Stomach (tissue), 9 donors: ENCODE measurements around the gene USP13. TPM values are rescaled to one million over a fixed set of nuclear protein-coding genes. Genes with fewer than 3 reads are reported as not detected.
A peak's percentile ranks its signal among the peaks of the same experiment; 100 is the strongest.

Experiments
- DNase-seq, 2 donors: peaks; one replicate each; pipeline versions ENCODE4 v3.0.0 to v3.0.0-alpha.2; 2013 to 2019
- H3K27ac ChIP-seq, 5 donors: fragments of 200-600 bp in 4 of 5; sonication (generic) in 4 of 5; one replicate each; pipeline ENCODE4 v1.5.1; 2013 to 2019; ENCODE audit warnings: mild to moderate bottlenecking in 1 of 5, moderate library complexity in 1 of 5
- H3K27me3 ChIP-seq, 3 donors: fragments of 200-600 bp; sonication (generic); one replicate each; pipeline ENCODE4 v1.5.1; 2017 to 2019; ENCODE audit warnings: mixed run types in 1 of 3
- H3K36me3 ChIP-seq, 4 donors: fragments of 200-600 bp; sonication (generic); 1 replicate in 3 of 4; 2 replicates in 1 of 4; pipeline ENCODE4 v1.5.1; 2016 to 2019
- H3K4me1 ChIP-seq, 4 donors: fragments of 200-600 bp; sonication (generic); one replicate each; pipeline ENCODE4 v1.5.1; 2016 to 2019
- H3K4me3 ChIP-seq, 4 donors: fragments of 200-600 bp; sonication (generic) in 3 of 4; one replicate each; pipeline ENCODE4 v1.5.1; 2016 to 2019; ENCODE audit warnings: mild to moderate bottlenecking in 1 of 4
- H3K9me3 ChIP-seq, 4 donors: fragments of 200-600 bp; sonication (generic); one replicate each; pipeline ENCODE4 v1.5.1; 2016 to 2019
- CTCF ChIP-seq, 7 experiments: fragments of 450-650 bp in 4 of 7; fragments of 200-600 bp in 3 of 7; sonication (generic) in 3 of 7; IDR thresholded peaks; one replicate each; pipeline ENCODE4 v1.5.1; 2016 to 2019; ENCODE audit warnings: antibody characterized with exemption in 7 of 7, control low read depth in 2 of 7, mild to moderate bottlenecking in 1 of 7
- EP300 ChIP-seq: sonication (generic); formaldehyde crosslinking; IDR thresholded peaks from one replicate; pipeline ENCODE4 v1.6.1; 2017; ENCODE audit warnings: antibody characterized with exemption
- POLR2A ChIP-seq, 4 donors: fragments of 450-650 bp; IDR thresholded peaks; one replicate each; pipeline ENCODE4 v1.6.1; 2016; ENCODE audit warnings: antibody characterized with exemption in 4 of 4, control low read depth in 2 of 4, mild to moderate bottlenecking in 1 of 4, moderate library complexity in 1 of 4
- POLR2AphosphoS5 ChIP-seq, 3 donors: sonication (generic); formaldehyde crosslinking; IDR thresholded peaks; one replicate each; pipeline ENCODE4 v1.6.1; 2016; ENCODE audit warnings: antibody characterized with exemption in 3 of 3
- WGBS, 5 donors: extraction: QIAGEN DNeasy Blood & Tissue Kit in 3 of 5; methylation state at CpG; one replicate each; pipeline versions ENCODE4 v1.1.5 to v1.1.7; 2013 to 2018; 5-methylcytosine and 5-hydroxymethylcytosine counted together
- intact Hi-C: fragments of 100-400 bp; cut with DNase I; formaldehyde crosslinking; loops from one replicate; pipeline ENCODE4 v1.15.1; 2023; ENCODE audit warnings: low total_unique reads
- polyA plus RNA-seq, 3 donors: library from polyadenylated mRNA; stranded (reverse); fragments of 200-250 nt; gene quantifications; one replicate each; pipeline ENCODE4 v1.2.3, GENCODE V29; 2013
- total RNA-seq, 5 donors: library from RNA; depleted of rRNA; stranded (reverse); fragments of >200 nt; gene quantifications; one replicate each; pipeline versions ENCODE4 v1.1.0 to v1.2.3, GENCODE V29; 2014 to 2016
- donor health status: healthy with polysubstance abuse.
- donor health status: Bipolar disorder and iron deficiency.
- donor health status: healthy.

The USP13 gene
- total and polyA plus RNA-seq, 8 donors: 1.3 to 10.3 (median 3.8) TPM

- 55 to 61% (median 57%) methylated on average over 6 of the region's 6 CpGs for whole genome bisulfite sequencing, 5 donors
- Histone ChIP-seq H3K27me3 (no peaks in the 10 kb centered on the region), H3K27ac (no peak overlapping the region), H3K9me3 (no peaks in the 10 kb centered on the region), H3K4me3 (no peak overlapping the region), H3K36me3 (peaks cover 0 to 18% (median 8%) of the 10 kb centered on the region in 4 donors), H3K4me1 (no peaks in the 10 kb centered on the region)
- TF ChIP-seq POLR2AphosphoS5 (IDR thresholded peaks at IDR 0.05) (no peak), CTCF (IDR thresholded peaks at IDR 0.05) (peak in 5 of 7 experiments; percentile 23 to 49 (median 26))
- DNase-seq: peak in 1 of 2 donors; percentile 29
- intact Hi-C loops: no loop called here
Observed at GRCh38 chr3:179750720-179751328, 98.0 kb downstream of the USP13 start.

- no peaks in the 10 kb centered on the region for H3K9me3 ChIP-seq
- H3K4me1 ChIP-seq: no peaks in the 10 kb centered on the region
- TF ChIP-seq EP300: no peak
- no peak for TF ChIP-seq POLR2AphosphoS5 (IDR thresholded peaks at IDR 0.05)
- TF ChIP-seq POLR2A (IDR thresholded peaks at IDR 0.05): no peak
- no peak for TF ChIP-seq CTCF (IDR thresholded peaks at IDR 0.05)
- no peak for DNase-seq
- no peak overlapping the region for H3K4me3 ChIP-seq
- no peaks in the 10 kb centered on the region for H3K27me3 ChIP-seq
- 87 to 96% (median 91%) methylated on average over 8 of the region's 8 CpGs for WGBS, 5 donors
- peaks cover 0 to 88% (median 39%) of the 10 kb centered on the region in 4 donors for H3K36me3 ChIP-seq
- intact Hi-C loops: no loop called here
- no peak overlapping the region for H3K27ac ChIP-seq
Observed at GRCh38 chr3:179760944-179761343, 108.1 kb downstream of the USP13 start.

- Histone ChIP-seq H3K27me3 (no peaks in the 10 kb centered on the region), H3K4me1 (no peaks in the 10 kb centered on the region), H3K27ac (no peak overlapping the region), H3K36me3 (peaks cover 0 to 69% (median 54%) of the 10 kb centered on the region in 4 donors), H3K4me3 (no peak overlapping the region), H3K9me3 (no peaks in the 10 kb centered on the region)
- no peak for DNase-seq
- intact Hi-C loops: no loop called here
- TF ChIP-seq POLR2AphosphoS5 (IDR thresholded peaks at IDR 0.05) (no peak), CTCF (IDR thresholded peaks at IDR 0.05) (no peak), EP300 (no peak), POLR2A (IDR thresholded peaks at IDR 0.05) (no peak)
- 50 to 69% (median 62%) methylated on average over 2 of the region's 2 CpGs for WGBS, 5 donors
Observed at GRCh38 chr3:179765396-179765795, 112.6 kb downstream of the USP13 start.

DNA sequence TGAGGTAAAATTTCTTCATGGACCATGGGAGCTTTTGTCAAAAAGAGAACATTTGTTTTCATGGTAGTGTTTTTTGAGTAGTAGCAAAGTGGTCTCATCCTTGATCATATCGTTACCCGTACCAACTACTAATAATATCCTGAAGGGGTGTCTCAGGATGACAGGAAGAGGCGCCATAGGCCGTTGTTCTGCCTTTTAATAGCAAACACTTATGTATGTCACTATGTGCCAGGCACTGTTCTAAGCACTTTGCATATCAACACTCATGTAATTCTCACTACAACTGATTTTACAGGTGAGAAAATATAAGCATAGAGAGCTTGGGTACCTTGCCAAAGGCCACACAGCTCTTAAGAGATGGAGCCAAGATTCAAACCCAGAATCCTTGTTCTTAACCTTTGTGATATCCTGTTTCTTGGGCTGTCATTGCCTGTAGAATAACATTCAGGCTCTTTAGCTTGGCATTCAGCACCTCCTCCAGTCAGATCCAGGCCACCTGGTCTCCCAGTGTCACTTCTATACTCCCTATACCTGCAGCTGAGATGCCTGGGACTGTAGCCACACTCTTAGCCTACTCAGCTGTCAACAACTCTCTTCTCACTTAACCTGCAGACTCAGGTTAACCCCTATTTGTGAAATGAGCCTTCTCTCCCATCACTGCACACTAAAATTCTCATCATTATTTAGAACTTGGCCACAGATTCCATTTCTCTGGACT is 113.7 kb downstream of the USP13 start:
- no peak overlapping the region for H3K27ac ChIP-seq
- no peaks in the 10 kb centered on the region for H3K4me1 ChIP-seq
- H3K27me3 ChIP-seq: no peaks in the 10 kb centered on the region
- no peak for DNase-seq
- intact Hi-C loops: no loop called here
- WGBS, 5 donors: 91 to 96% (median 92%) methylated on average over 4 of the region's 4 CpGs
- H3K4me3 ChIP-seq: no peak overlapping the region
- peaks cover 0 to 57% (median 47%) of the 10 kb centered on the region in 4 donors for H3K36me3 ChIP-seq
- TF ChIP-seq EP300 (no peak), POLR2AphosphoS5 (IDR thresholded peaks at IDR 0.05) (no peak), CTCF (IDR thresholded peaks at IDR 0.05) (no peak), POLR2A (IDR thresholded peaks at IDR 0.05) (no peak)
- no peaks in the 10 kb centered on the region for H3K9me3 ChIP-seq
